HepG2 (cell line): ENCODE results near the gene DDR2.

Source experiments
- ONECUT2 ChIP-seq: sonication (generic); formaldehyde crosslinking; IDR thresholded peaks from 2 replicates; pipeline ENCODE4 v1.4.0; 2020; ENCODE audit warnings: missing genetic modification reagents
- POGK ChIP-seq: sonication (generic); formaldehyde crosslinking; conservative IDR thresholded peaks from 2 replicates; pipeline ENCODE4 v1.8.0; 2022; ENCODE audit warnings: mild to moderate bottlenecking, moderate library complexity, missing genetic modification reagents

GRCh38 chr1:162662013-162662412 is 29.7 kb downstream of the DDR2 start:
- TF ChIP-seq ONECUT2 (CRISPR knock-in tag) (no peak), POGK (no peak)
